Stimulated activated memory B cell treated with anti-CD40 and anti-IgM and Interleukin-4, amounts not matched to agents 10 μg/mL and 1 μg/mL and 100 μg/mL, for 72 hours (primary cell): ENCODE measurements around the gene EXOC2.

Experiments
- ATAC-seq: fragments of 150-1000 bp; cut with Tn5 transposase; 2 replicates; pipeline ENCODE4 v1.10.0; 2021
- H3K27ac Mint-ChIP-seq: one replicate; pipeline ENCODE4 v1.8.0; 2022; ENCODE audit warnings: mild to moderate bottlenecking, mixed read lengths
- H3K27me3 Mint-ChIP-seq: one replicate; pipeline ENCODE4 v1.8.0; 2022; ENCODE audit warnings: mixed read lengths
- H3K36me3 Mint-ChIP-seq: one replicate; pipeline ENCODE4 v1.8.0; 2022; ENCODE audit warnings: mixed read lengths
- H3K4me1 Mint-ChIP-seq: one replicate; pipeline ENCODE4 v1.8.0; 2022; ENCODE audit warnings: mixed read lengths
- H3K4me3 Mint-ChIP-seq: one replicate; pipeline ENCODE4 v1.8.0; 2022; ENCODE audit warnings: mild to moderate bottlenecking, moderate library complexity, mixed read lengths
- H3K9me3 Mint-ChIP-seq: one replicate; pipeline ENCODE4 v1.8.0; 2022; ENCODE audit warnings: mixed read lengths

Gene EXOC2

GRCh38 chr6:528989-529388 lies 163.9 kb downstream of the EXOC2 start:
- no peaks in the 10 kb centered on the region for H3K27me3 Mint-ChIP-seq
- no peak for ATAC-seq
- H3K4me3 Mint-ChIP-seq, result no peak overlapping the region
- H3K4me1 Mint-ChIP-seq, result peaks cover 23% of the 10 kb centered on the region
- no peak overlapping the region for H3K27ac Mint-ChIP-seq
- H3K9me3 Mint-ChIP-seq, result no peaks in the 10 kb centered on the region
- H3K36me3 Mint-ChIP-seq, result peaks cover 33% of the 10 kb centered on the region

- ATAC-seq, result no peak
- Mint-ChIP-seq H3K9me3 (no peaks in the 10 kb centered on the region), H3K36me3 (peaks cover 25% of the 10 kb centered on the region), H3K4me1 (peaks cover 23% of the 10 kb centered on the region), H3K27ac (no peak overlapping the region), H3K4me3 (no peak overlapping the region), H3K27me3 (no peaks in the 10 kb centered on the region)
Measured at GRCh38 chr6:527989-528673, 164.8 kb downstream of the EXOC2 start.

GRCh38 chr6:524803-525202 lies 168.1 kb downstream of the EXOC2 start:
- peak; percentile 55 for ATAC-seq
- peaks cover 12% of the 10 kb centered on the region for H3K4me1 Mint-ChIP-seq
- no peaks in the 10 kb centered on the region for H3K27me3 Mint-ChIP-seq
- H3K36me3 Mint-ChIP-seq, result peaks cover 30% of the 10 kb centered on the region
- no peak overlapping the region for H3K4me3 Mint-ChIP-seq
- no peak overlapping the region for H3K27ac Mint-ChIP-seq
- peaks cover 5% of the 10 kb centered on the region for H3K9me3 Mint-ChIP-seq

- Mint-ChIP-seq H3K4me1 (peaks cover 12% of the 10 kb centered on the region), H3K9me3 (peaks cover 7% of the 10 kb centered on the region), H3K27ac (peak overlapping the region; percentile 57), H3K36me3 (peaks cover 41% of the 10 kb centered on the region), H3K27me3 (no peaks in the 10 kb centered on the region), H3K4me3 (no peak overlapping the region)
- ATAC-seq, result no peak
Measured at GRCh38 chr6:520820-521219, 172.1 kb downstream of the EXOC2 start.

DNA sequence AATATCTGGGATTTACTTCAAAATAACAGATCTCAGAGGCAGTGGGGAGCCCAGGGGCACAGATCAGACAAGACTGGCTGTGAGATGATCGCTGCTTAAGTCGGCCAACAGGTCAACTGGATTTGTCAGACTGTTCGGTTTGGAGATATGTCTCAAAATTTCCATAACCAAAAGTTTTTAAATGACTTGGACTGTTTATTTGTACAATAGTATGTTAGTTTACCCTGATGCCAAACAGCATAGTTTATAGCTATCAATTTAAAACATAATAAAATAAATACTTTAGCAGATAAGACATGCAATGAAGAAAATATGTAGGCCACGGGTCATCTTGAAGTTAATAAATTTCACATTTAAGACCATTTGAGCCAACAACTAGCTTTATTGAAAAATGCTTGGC lies 174.7 kb downstream of the EXOC2 start:
- Mint-ChIP-seq H3K27me3 (no peaks in the 10 kb centered on the region), H3K4me3 (no peak overlapping the region), H3K4me1 (peaks cover 12% of the 10 kb centered on the region), H3K27ac (no peak overlapping the region), H3K9me3 (peaks cover 7% of the 10 kb centered on the region), H3K36me3 (peaks cover 52% of the 10 kb centered on the region)
- ATAC-seq, result no peak

DNA sequence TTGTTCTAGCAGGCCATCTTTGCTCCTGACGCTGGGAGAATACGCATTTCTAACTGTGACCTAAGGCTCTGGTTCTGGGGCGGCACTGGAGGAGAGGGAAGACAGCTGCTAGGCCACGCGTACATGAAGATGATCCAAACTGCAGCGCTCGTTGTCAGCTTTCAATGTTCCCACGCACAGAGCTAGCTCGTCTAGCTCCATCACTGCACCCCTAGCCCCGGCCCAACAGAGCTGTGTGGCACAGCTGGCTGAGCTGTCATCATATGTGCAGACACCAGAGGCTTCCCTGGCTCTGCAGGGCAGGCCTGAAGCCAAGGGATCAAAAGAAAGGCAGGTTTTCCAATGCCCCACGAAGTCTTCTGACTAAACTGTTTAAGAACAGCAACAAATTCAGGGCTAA lies 176.7 kb downstream of the EXOC2 start:
- H3K27me3 Mint-ChIP-seq, result no peaks in the 10 kb centered on the region
- peaks cover 48% of the 10 kb centered on the region for H3K36me3 Mint-ChIP-seq
- H3K4me1 Mint-ChIP-seq, result peaks cover 12% of the 10 kb centered on the region
- ATAC-seq, result no peak
- H3K27ac Mint-ChIP-seq, result no peak overlapping the region
- H3K4me3 Mint-ChIP-seq, result no peak overlapping the region
- peaks cover 6% of the 10 kb centered on the region for H3K9me3 Mint-ChIP-seq

GRCh38 chr6:515267-515666 lies 177.7 kb downstream of the EXOC2 start:
- ATAC-seq, result no peak
- Mint-ChIP-seq H3K4me3 (no peak overlapping the region), H3K27me3 (no peaks in the 10 kb centered on the region), H3K4me1 (peaks cover 18% of the 10 kb centered on the region), H3K27ac (no peak overlapping the region), H3K9me3 (peaks cover 2% of the 10 kb centered on the region), H3K36me3 (peaks cover 47% of the 10 kb centered on the region)

DNA sequence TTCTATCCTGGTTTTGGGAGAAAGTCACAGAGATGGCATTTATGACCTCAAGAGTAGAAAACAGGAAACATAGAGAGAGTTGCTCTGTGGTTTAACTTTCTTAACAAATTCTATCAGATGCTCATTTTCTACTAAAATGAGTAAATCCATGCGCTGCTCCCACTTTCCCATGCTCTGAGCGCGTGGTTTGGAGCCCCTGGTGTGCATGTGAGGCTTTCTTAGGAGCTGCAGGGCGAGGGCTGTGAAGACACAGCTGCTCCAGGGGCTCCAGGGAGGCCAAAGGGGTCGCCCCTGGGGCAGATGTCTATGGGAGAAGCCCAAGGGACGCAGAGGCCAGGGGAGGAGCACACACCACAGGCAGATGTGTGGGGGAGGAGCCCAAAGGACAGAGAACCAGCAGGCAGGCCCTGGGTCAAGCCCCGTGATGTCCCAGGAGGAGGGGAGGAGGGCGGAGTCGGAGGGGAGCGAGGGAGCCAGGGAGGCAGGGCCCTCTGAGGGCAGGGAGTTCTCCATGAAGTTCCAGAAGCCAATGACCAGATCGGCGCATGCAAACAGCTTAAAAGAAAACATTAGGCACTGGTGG lies 178.5 kb downstream of the EXOC2 start:
- Mint-ChIP-seq H3K27ac (peak overlapping the region; percentile 28), H3K36me3 (peaks cover 47% of the 10 kb centered on the region), H3K4me1 (peaks cover 25% of the 10 kb centered on the region), H3K27me3 (no peaks in the 10 kb centered on the region), H3K9me3 (peaks cover 2% of the 10 kb centered on the region), H3K4me3 (no peak overlapping the region)
- no peak for ATAC-seq

DNA sequence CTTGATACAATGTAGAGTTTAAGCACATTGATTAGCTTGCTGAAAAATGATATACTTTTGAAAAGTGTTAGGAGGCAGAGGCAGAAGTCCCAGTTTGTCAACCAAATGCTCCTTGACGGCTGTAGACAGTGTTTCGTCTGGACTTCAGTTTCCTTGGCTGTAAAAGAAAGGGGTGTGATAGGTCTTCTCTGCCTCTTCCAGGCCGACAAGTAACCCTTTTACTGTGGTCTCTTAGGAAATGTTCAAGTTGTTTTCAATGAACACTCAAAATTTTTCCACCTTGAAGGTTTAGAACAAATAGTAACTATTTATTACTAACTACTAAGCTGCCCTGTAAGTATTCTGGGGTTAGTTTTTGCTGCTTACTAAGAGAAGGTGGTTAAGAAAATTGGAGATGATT lies 179.0 kb downstream of the EXOC2 start:
- peaks cover 2% of the 10 kb centered on the region for H3K9me3 Mint-ChIP-seq
- peaks cover 47% of the 10 kb centered on the region for H3K36me3 Mint-ChIP-seq
- H3K4me1 Mint-ChIP-seq, result peaks cover 31% of the 10 kb centered on the region
- ATAC-seq, result no peak
- no peak overlapping the region for H3K4me3 Mint-ChIP-seq
- H3K27me3 Mint-ChIP-seq, result no peaks in the 10 kb centered on the region
- peak overlapping the region; percentile 28 for H3K27ac Mint-ChIP-seq

GRCh38 chr6:513058-513457 lies 179.9 kb downstream of the EXOC2 start:
- H3K36me3 Mint-ChIP-seq, result peaks cover 51% of the 10 kb centered on the region

GRCh38 chr6:511488-512137 lies 181.3 kb downstream of the EXOC2 start:
- no peak for ATAC-seq
- H3K27me3 Mint-ChIP-seq, result no peaks in the 10 kb centered on the region
- peaks cover 35% of the 10 kb centered on the region for H3K4me1 Mint-ChIP-seq
- H3K27ac Mint-ChIP-seq, result no peak overlapping the region
- H3K36me3 Mint-ChIP-seq, result peaks cover 38% of the 10 kb centered on the region
- no peak overlapping the region for H3K4me3 Mint-ChIP-seq
- no peaks in the 10 kb centered on the region for H3K9me3 Mint-ChIP-seq

More at GRCh38 chr6:513058-513457, 179.9 kb downstream of the EXOC2 start:
- Mint-ChIP-seq H3K4me3 (no peak overlapping the region), H3K9me3 (peaks cover 1% of the 10 kb centered on the region), H3K4me1 (peaks cover 31% of the 10 kb centered on the region), H3K27ac (no peak overlapping the region), H3K27me3 (no peaks in the 10 kb centered on the region)
- no peak for ATAC-seq

DNA sequence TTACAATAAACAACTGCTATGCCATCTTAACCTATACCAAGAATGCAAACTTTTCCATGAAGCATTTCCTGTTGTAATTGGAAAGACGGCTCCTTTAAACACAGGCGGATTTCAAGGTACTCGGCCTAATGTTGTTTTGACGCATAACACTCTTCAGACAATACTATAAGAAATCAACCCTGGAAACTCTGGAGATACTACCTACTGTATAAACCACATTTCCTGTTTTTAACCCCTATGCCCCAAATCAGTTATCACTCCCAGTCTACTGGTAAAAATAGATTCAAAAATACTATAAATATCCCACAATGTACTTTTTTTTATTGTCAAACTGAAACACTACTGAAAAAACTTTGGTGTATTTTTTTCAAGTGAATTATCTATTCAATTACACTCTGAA lies 183.3 kb downstream of the EXOC2 start:
- no peak overlapping the region for H3K27ac Mint-ChIP-seq
- H3K9me3 Mint-ChIP-seq, result no peaks in the 10 kb centered on the region
- H3K4me1 Mint-ChIP-seq, result peaks cover 47% of the 10 kb centered on the region
- ATAC-seq, result no peak
- no peaks in the 10 kb centered on the region for H3K27me3 Mint-ChIP-seq
- H3K4me3 Mint-ChIP-seq, result no peak overlapping the region
- H3K36me3 Mint-ChIP-seq, result peaks cover 33% of the 10 kb centered on the region

DNA sequence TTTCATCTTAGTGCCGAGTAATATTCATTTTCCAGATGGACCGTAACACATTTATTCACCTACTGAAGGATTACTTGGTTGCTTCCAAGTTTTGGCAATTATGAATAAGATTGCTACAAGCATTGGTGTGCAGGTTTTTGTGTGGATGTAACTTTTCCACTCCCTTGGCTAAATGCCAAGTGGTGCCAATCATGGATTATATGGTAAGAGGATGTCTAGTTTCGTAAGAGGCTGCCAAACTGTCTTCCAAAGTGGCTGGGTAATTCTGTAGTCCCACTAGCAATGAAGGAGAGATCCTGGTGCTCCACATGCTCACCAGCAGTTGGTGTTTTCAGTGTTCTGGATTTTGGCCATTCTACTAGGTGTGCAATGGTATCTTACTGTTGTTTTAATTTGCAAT lies 184.3 kb downstream of the EXOC2 start:
- H3K4me3 Mint-ChIP-seq, result no peak overlapping the region
- H3K27me3 Mint-ChIP-seq, result no peaks in the 10 kb centered on the region
- ATAC-seq, result no peak
- no peak overlapping the region for H3K27ac Mint-ChIP-seq
- H3K36me3 Mint-ChIP-seq, result peaks cover 33% of the 10 kb centered on the region
- H3K4me1 Mint-ChIP-seq, result peaks cover 49% of the 10 kb centered on the region
- no peaks in the 10 kb centered on the region for H3K9me3 Mint-ChIP-seq

DNA sequence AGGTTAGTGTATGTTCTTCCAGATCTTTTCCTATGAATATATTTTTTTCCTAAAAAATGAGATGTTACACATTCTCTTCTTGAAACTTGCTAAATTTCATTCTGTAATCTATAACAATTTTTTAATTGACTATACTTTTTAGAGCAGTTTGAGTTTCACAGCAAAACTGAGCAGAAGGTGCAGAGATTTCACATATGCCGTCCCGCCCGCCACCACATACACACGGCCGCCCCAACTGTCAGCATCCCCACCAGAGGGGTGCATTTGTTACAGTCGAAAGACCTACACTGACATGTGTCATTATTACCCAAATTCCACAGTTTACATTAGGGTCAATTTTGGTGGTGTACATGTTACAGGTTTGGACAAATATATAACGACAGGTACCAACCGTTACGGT lies 184.9 kb downstream of the EXOC2 start:
- peaks cover 50% of the 10 kb centered on the region for H3K4me1 Mint-ChIP-seq
- H3K4me3 Mint-ChIP-seq, result no peak overlapping the region
- H3K9me3 Mint-ChIP-seq, result no peaks in the 10 kb centered on the region
- ATAC-seq, result no peak
- H3K27me3 Mint-ChIP-seq, result no peaks in the 10 kb centered on the region
- no peak overlapping the region for H3K27ac Mint-ChIP-seq
- H3K36me3 Mint-ChIP-seq, result peaks cover 28% of the 10 kb centered on the region

DNA sequence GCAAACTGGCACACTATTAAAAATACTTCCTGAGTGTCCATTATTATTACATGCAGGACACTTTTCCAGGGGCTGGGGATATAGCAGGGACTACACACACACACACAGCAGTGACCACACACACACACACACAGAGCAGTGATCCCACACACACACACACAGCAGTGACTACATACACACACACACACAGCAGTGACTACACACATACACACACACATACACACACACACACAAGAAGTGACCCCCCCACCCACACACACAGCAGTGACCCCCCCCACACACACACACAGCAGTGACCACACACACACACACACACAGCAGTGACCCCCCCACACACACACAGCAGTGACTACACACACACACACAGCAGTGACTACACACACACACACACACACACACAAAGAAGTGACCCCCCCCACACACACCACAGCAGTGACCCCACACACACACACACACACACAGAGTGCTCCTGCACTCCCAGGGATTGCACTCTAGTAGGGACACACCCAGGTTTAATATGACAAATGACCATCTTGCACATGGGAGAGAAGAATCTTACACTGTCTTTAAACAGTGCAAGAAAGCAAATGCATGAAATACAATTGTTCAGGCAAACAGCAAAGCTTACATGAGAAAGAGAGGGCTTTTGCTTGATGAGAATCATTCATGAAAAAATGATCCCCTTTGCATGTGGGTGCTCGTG lies 185.9 kb downstream of the EXOC2 start:
- H3K4me1 Mint-ChIP-seq, result peaks cover 59% of the 10 kb centered on the region
- peaks cover 33% of the 10 kb centered on the region for H3K36me3 Mint-ChIP-seq
- H3K27ac Mint-ChIP-seq, result peak overlapping the region; percentile 69
- no peaks in the 10 kb centered on the region for H3K27me3 Mint-ChIP-seq
- peak overlapping the region; percentile 44 for H3K4me3 Mint-ChIP-seq
- no peaks in the 10 kb centered on the region for H3K9me3 Mint-ChIP-seq
- ATAC-seq, result no peak
